Vagina (tissue), 2 donors: ENCODE results near the gene TAS2R14. TPM values are rescaled to one million over a fixed set of nuclear protein-coding genes. Genes with fewer than 3 reads are reported as not detected.

ENCODE experiments used
- DNase-seq, 2 donors: peaks; one replicate each; pipeline ENCODE4 v3.0.0-alpha.2; 2017; ENCODE audit errors: extremely low spot score in 2 of 2
- H3K27ac ChIP-seq: fragments of 200-600 bp; sonication (generic); one replicate; pipeline ENCODE4 v1.5.1; 2019
- H3K27me3 ChIP-seq: fragments of 200-600 bp; sonication (generic); one replicate; pipeline ENCODE4 v1.5.1; 2019
- H3K36me3 ChIP-seq, 2 donors: fragments of 200-600 bp; sonication (generic); one replicate each; pipeline ENCODE4 v1.5.1; 2017 to 2019
- H3K4me1 ChIP-seq: fragments of 200-600 bp; sonication (generic); one replicate; pipeline ENCODE4 v1.5.1; 2019
- H3K4me3 ChIP-seq, 2 donors: fragments of 200-600 bp; sonication (generic); 1 replicate in 1 of 2; 2 replicates in 1 of 2; pipeline ENCODE4 v1.5.1; 2016 to 2019
- H3K9me3 ChIP-seq: fragments of 200-600 bp; sonication (generic); one replicate; pipeline ENCODE4 v1.5.1; 2019
- POLR2A ChIP-seq, 2 donors: fragments of 450-650 bp; IDR thresholded peaks; one replicate each; pipeline ENCODE4 v1.6.1; 2017; ENCODE audit warnings: antibody characterized with exemption in 2 of 2, mild to moderate bottlenecking in 2 of 2, moderate library complexity in 2 of 2
- POLR2AphosphoS5 ChIP-seq, 2 donors: sonication (generic); formaldehyde crosslinking; IDR thresholded peaks; one replicate each; pipeline ENCODE4 v1.9.0; 2017; ENCODE audit warnings: antibody characterized with exemption in 2 of 2, mild to moderate bottlenecking in 2 of 2, low read depth in 1 of 2; ENCODE audit not compliant: insufficient read depth in 1 of 2
- intact Hi-C: fragments of 100-400 bp; cut with DNase I; formaldehyde crosslinking; loops from one replicate; pipeline ENCODE4 v1.15.1; 2023
- total RNA-seq: library from RNA; depleted of rRNA; stranded (reverse); fragments of >200 nt; gene quantifications from one replicate; pipeline ENCODE4 v1.2.3, GENCODE V29; 2016
- TF ChIP-seq, protein P1 (sequence below), 3 experiments: fragments of 450-650 bp in 2 of 3; fragments of 200-600 bp in 1 of 3; sonication (generic) in 1 of 3; IDR thresholded peaks; one replicate each; pipeline ENCODE4 v1.5.1; 2017 to 2019; ENCODE audit warnings: antibody characterized with exemption in 3 of 3, mild to moderate bottlenecking in 2 of 3, moderate library complexity in 2 of 3

TAS2R14 gene
- total RNA-seq, 1 donor from 2014 or later: 5.2 TPM

DNA sequence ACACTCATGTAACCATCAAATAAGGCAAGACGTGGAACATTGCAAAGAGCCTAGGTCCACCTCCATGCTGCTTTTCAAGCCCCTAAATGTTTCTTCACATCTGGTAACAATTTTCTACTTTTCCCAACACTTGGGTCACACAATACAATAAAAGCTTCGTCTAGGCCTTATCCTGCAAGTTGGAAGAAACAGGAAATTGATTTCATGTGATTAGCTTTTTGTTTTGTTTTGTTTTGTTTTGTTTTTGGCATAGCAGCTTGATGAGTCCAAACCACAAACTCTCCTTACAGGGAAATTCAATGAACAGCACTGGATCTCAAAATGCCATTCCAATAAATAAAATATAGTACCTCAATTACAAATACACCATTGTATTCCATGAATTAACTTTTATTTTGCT, 28.3 kb upstream of the TAS2R14 start:
- TF ChIP-seq POLR2A (IDR thresholded peaks at IDR 0.05): no peak
- intact Hi-C loops: no loop called here

DNA sequence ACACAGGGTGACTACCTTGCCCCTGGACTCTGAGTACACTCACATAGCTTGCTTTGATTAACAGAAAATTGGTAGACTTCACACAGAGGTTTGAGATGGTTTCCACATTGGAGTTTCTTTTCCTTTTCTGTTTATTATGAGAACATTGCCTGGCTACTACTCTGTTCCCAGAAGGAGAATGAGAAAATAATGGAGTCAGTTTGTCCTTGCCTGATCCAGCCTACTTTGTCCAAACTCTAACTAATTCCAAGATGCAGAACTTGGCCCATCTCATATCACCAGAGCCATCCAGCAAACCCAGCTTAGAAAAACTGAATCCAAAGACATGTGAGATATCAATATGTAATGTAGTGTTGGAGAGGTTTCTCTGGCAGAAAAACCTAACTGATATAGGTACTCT, 27.3 kb upstream of the TAS2R14 start:
- Histone ChIP-seq H3K9me3 (no peaks in the 10 kb centered on the region), H3K4me3 (no peak overlapping the region), H3K4me1 (peaks cover 10% of the 10 kb centered on the region), H3K27ac (no peak overlapping the region), H3K27me3 (no peaks in the 10 kb centered on the region), H3K36me3 (no peaks in the 10 kb centered on the region)
- TF ChIP-seq POLR2AphosphoS5 (IDR thresholded peaks at IDR 0.05; ENCODE audit: insufficient read depth in 1 of 2, low read depth in 1 of 2) (no peak), POLR2A (IDR thresholded peaks at IDR 0.05) (no peak)
- intact Hi-C loops: no loop called here
- no peak for DNase-seq

More for the DNA sequence above, 28.3 kb upstream of the TAS2R14 start:
- Histone ChIP-seq H3K9me3 (no peaks in the 10 kb centered on the region), H3K4me1 (peaks cover 10% of the 10 kb centered on the region), H3K27ac (no peak overlapping the region), H3K4me3 (no peak overlapping the region), H3K36me3 (no peaks in the 10 kb centered on the region), H3K27me3 (no peaks in the 10 kb centered on the region)
- DNase-seq: no peak

DNA sequence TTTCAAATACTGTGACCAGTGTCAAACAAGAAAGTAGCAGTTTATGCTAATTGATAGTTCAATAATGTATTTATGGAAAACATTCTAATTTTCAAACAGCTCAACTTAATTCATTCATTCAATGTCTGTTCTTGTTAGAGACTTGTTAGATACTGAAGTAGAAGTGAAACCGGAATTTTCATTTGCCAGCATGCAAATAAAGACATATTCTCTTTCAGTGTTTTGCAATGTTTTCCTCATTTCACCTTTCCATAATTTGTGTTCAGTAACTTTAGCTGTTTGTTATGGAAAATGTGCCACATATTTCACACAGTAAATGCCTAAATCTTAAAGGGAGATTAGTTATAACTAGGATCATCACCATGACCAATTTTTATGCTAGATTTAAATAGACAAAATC, 26.4 kb upstream of the TAS2R14 start:
- Histone ChIP-seq H3K9me3 (no peaks in the 10 kb centered on the region), H3K27ac (no peak overlapping the region), H3K36me3 (no peaks in the 10 kb centered on the region), H3K4me3 (no peak overlapping the region), H3K27me3 (no peaks in the 10 kb centered on the region), H3K4me1 (peaks cover 10% of the 10 kb centered on the region)
- DNase-seq: no peak
- intact Hi-C loops: no loop called here
- no peak for TF ChIP-seq POLR2A (IDR thresholded peaks at IDR 0.05)

DNA sequence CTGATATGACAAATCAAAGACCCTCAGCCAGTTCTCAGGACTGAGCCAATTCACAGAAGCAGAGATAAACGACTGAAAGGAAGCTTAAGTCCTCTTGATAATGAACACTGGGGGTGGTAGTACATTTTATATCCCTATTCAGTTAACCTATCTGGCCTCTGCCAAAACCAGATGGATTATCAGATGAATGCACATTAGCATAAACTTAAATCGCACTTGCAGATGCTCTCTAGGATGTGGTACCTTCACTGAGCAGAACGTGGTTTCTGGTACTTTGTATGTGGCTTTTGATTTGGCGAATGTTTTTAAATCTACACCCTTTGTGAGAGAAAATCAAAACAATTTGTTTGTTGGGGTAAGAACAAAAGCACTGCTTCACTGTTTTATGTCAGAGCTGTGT, 21.1 kb upstream of the TAS2R14 start:
- no peak overlapping the region for H3K27ac ChIP-seq
- no peaks in the 10 kb centered on the region for H3K9me3 ChIP-seq
- H3K4me3 ChIP-seq: no peak overlapping the region
- DNase-seq: no peak
- H3K36me3 ChIP-seq: no peaks in the 10 kb centered on the region
- TF ChIP-seq, protein P1, sequence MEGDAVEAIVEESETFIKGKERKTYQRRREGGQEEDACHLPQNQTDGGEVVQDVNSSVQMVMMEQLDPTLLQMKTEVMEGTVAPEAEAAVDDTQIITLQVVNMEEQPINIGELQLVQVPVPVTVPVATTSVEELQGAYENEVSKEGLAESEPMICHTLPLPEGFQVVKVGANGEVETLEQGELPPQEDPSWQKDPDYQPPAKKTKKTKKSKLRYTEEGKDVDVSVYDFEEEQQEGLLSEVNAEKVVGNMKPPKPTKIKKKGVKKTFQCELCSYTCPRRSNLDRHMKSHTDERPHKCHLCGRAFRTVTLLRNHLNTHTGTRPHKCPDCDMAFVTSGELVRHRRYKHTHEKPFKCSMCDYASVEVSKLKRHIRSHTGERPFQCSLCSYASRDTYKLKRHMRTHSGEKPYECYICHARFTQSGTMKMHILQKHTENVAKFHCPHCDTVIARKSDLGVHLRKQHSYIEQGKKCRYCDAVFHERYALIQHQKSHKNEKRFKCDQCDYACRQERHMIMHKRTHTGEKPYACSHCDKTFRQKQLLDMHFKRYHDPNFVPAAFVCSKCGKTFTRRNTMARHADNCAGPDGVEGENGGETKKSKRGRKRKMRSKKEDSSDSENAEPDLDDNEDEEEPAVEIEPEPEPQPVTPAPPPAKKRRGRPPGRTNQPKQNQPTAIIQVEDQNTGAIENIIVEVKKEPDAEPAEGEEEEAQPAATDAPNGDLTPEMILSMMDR (IDR thresholded peaks at IDR 0.05): no peak
- TF ChIP-seq POLR2A (IDR thresholded peaks at IDR 0.05): no peak
- TF ChIP-seq POLR2AphosphoS5 (IDR thresholded peaks at IDR 0.05; ENCODE audit: insufficient read depth in 1 of 2, low read depth in 1 of 2): no peak
- H3K4me1 ChIP-seq: no peaks in the 10 kb centered on the region
- intact Hi-C loops: no loop called here
- no peaks in the 10 kb centered on the region for H3K27me3 ChIP-seq

DNA sequence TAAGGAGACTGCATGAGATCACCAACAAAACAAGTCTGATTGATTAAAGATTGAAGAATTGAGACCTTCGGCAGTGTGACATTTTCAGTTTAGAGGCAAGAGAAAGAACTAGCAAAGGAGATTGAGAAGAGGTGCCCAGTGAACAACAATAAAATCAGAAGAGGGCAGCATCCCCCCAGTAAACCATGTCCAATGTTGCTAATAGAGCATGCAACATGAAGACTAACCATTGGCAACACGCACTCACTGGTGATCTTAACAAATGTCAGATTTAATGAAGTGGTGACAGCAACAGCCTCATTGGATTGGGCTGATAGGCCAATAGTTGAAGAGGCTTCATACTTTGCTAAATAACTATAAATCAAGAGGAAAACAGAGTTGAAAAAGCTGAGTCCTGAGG, 20.7 kb upstream of the TAS2R14 start:
- no peaks in the 10 kb centered on the region for H3K9me3 ChIP-seq
- no peaks in the 10 kb centered on the region for H3K4me1 ChIP-seq
- no peak overlapping the region for H3K4me3 ChIP-seq
- DNase-seq: no peak
- intact Hi-C loops: no loop called here
- no peak overlapping the region for H3K27ac ChIP-seq
- TF ChIP-seq, protein P1 (IDR thresholded peaks at IDR 0.05): no peak
- no peak for TF ChIP-seq POLR2A (IDR thresholded peaks at IDR 0.05)
- no peaks in the 10 kb centered on the region for H3K27me3 ChIP-seq
- no peaks in the 10 kb centered on the region for H3K36me3 ChIP-seq

DNA sequence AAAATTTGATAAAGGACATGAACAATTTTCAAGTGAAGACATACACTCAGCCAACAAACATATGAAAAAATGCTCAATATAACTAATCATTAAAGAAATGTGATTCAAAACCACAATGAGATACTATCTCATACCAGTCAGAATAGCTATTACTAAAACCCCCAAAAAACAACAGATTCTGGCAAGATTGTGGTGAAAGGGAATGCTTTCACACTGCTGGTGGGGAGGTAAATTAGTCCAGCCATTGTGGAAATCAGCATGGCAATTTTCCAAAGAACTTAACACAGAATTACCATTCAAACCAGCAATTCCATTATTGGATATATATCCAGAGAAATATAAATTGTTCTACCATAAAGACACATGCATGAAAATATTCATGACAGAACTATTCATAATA, 18.7 kb upstream of the TAS2R14 start:
- H3K36me3 ChIP-seq: no peaks in the 10 kb centered on the region
- intact Hi-C loops: no loop called here
- H3K4me1 ChIP-seq: no peaks in the 10 kb centered on the region
- H3K27ac ChIP-seq: no peak overlapping the region
- no peak overlapping the region for H3K4me3 ChIP-seq
- H3K9me3 ChIP-seq: no peaks in the 10 kb centered on the region
- TF ChIP-seq, protein P1 (IDR thresholded peaks at IDR 0.05): no peak
- TF ChIP-seq POLR2A (IDR thresholded peaks at IDR 0.05): no peak
- no peak for TF ChIP-seq POLR2AphosphoS5 (IDR thresholded peaks at IDR 0.05; ENCODE audit: insufficient read depth in 1 of 2, low read depth in 1 of 2)
- H3K27me3 ChIP-seq: no peaks in the 10 kb centered on the region
- no peak for DNase-seq

DNA sequence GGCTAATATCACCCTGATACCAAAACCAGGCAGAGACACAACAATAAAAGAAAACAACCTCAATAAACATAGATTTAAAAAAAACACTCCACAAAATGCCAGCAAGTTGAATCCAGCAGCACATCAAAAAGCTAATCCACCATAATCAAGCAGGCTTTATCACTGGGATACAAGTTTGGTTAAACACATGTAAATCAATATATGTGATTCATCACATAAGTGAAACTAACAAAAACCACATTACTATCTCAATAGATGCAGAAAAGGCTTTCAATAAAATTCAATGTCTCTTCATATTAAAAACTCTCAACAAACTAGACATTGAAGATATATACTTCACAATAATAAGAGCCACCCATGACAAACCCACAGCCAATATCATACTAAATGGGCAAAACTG, 17.0 kb upstream of the TAS2R14 start:
- no peak for DNase-seq
- intact Hi-C loops: no loop called here
- no peaks in the 10 kb centered on the region for H3K9me3 ChIP-seq
- H3K36me3 ChIP-seq: no peaks in the 10 kb centered on the region
- TF ChIP-seq POLR2AphosphoS5 (IDR thresholded peaks at IDR 0.05; ENCODE audit: insufficient read depth in 1 of 2, low read depth in 1 of 2) (no peak), POLR2A (IDR thresholded peaks at IDR 0.05) (no peak)
- TF ChIP-seq, protein P1 (IDR thresholded peaks at IDR 0.05): no peak
- no peaks in the 10 kb centered on the region for H3K4me1 ChIP-seq
- no peak overlapping the region for H3K4me3 ChIP-seq
- H3K27ac ChIP-seq: no peak overlapping the region
- H3K27me3 ChIP-seq: no peaks in the 10 kb centered on the region
